HEK293 (cell line): Measurements from ENCODE around the gene CBX7.

Experiments used
- CTCF ChIP-seq: fragments of 450-650 bp; formaldehyde crosslinking; IDR thresholded peaks from 2 replicates; pipeline ENCODE4 v1.5.1; 2016; ENCODE audit warnings: missing biosample characterization, missing genetic modification characterization
- FEZF1 ChIP-seq: fragments of 450-650 bp; formaldehyde crosslinking; IDR thresholded peaks from 2 replicates; pipeline ENCODE4 v1.5.1; 2016; ENCODE audit warnings: missing biosample characterization, missing genetic modification characterization
- GLI2 ChIP-seq: fragments of 450-650 bp; formaldehyde crosslinking; IDR thresholded peaks from 2 replicates; pipeline ENCODE4; 2017; ENCODE audit warnings: missing biosample characterization, missing genetic modification characterization, low read depth, borderline replicate concordance
- GLI4 ChIP-seq: fragments of 450-650 bp; formaldehyde crosslinking; IDR thresholded peaks from 2 replicates; pipeline ENCODE4 v1.5.1; 2016; ENCODE audit warnings: missing biosample characterization, missing genetic modification characterization
- INSM2 ChIP-seq: fragments of 450-650 bp; formaldehyde crosslinking; IDR thresholded peaks from 2 replicates; pipeline ENCODE4 v1.5.1; 2016; ENCODE audit warnings: missing biosample characterization, missing genetic modification characterization
- KLF1 ChIP-seq: fragments of 450-650 bp; formaldehyde crosslinking; IDR thresholded peaks from 2 replicates; pipeline ENCODE4 v1.5.1; 2016; ENCODE audit warnings: missing biosample characterization, missing genetic modification characterization
- KLF16 ChIP-seq: fragments of 450-650 bp; formaldehyde crosslinking; IDR thresholded peaks from 2 replicates; pipeline ENCODE4 v1.5.1; 2017; ENCODE audit warnings: missing biosample characterization, missing genetic modification characterization
- KLF7 ChIP-seq: fragments of 450-650 bp; formaldehyde crosslinking; IDR thresholded peaks from 2 replicates; pipeline ENCODE4 v1.5.1; 2016; ENCODE audit warnings: missing biosample characterization, missing genetic modification characterization, borderline replicate concordance
- KLF8 ChIP-seq: fragments of 450-650 bp; formaldehyde crosslinking; IDR thresholded peaks from 2 replicates; pipeline ENCODE4 v1.5.1; 2016; ENCODE audit warnings: missing biosample characterization, missing genetic modification characterization
- PRDM10 ChIP-seq: fragments of 450-650 bp; formaldehyde crosslinking; IDR thresholded peaks from 2 replicates; pipeline ENCODE4 v1.5.1; 2016; ENCODE audit warnings: missing biosample characterization, missing genetic modification characterization
- PRDM4 ChIP-seq: fragments of 450-650 bp; formaldehyde crosslinking; IDR thresholded peaks from 2 replicates; pipeline ENCODE4 v1.5.1; 2017; ENCODE audit warnings: missing biosample characterization, missing genetic modification characterization
- RBAK ChIP-seq: fragments of 450-650 bp; formaldehyde crosslinking; IDR thresholded peaks from 2 replicates; pipeline ENCODE4 v1.5.1; 2016; ENCODE audit warnings: missing biosample characterization, missing genetic modification characterization
- REST ChIP-seq: fragments of 450-650 bp; formaldehyde crosslinking; IDR thresholded peaks from 2 replicates; pipeline ENCODE4 v1.5.1; 2016; ENCODE audit warnings: missing biosample characterization, missing genetic modification characterization
- SCRT1 ChIP-seq: fragments of 450-650 bp; formaldehyde crosslinking; IDR thresholded peaks from 2 replicates; pipeline ENCODE4 v1.5.1; 2016; ENCODE audit warnings: missing biosample characterization, missing genetic modification characterization, borderline replicate concordance
- TRIM28 ChIP-seq: IDR thresholded peaks from 2 replicates; pipeline ENCODE4 v1.6.1; 2011; ENCODE audit warnings: low read length, control low read depth, borderline replicate concordance
- ZBTB26 ChIP-seq: fragments of 450-650 bp; formaldehyde crosslinking; optimal IDR thresholded peaks from 2 replicates; pipeline ENCODE3; 2016; ENCODE audit warnings: missing biosample characterization, mild to moderate bottlenecking, missing genetic modification characterization
- ZNF19 ChIP-seq: fragments of 450-650 bp; formaldehyde crosslinking; IDR thresholded peaks from 2 replicates; pipeline ENCODE4; 2016; ENCODE audit warnings: missing biosample characterization, missing genetic modification characterization, low read depth
- ZNF214 ChIP-seq: fragments of 450-650 bp; formaldehyde crosslinking; IDR thresholded peaks from 2 replicates; pipeline ENCODE4 v1.5.1; 2017; ENCODE audit warnings: missing biosample characterization, mild to moderate bottlenecking, missing genetic modification characterization, borderline replicate concordance
- ZNF311 ChIP-seq: fragments of 450-650 bp; formaldehyde crosslinking; IDR thresholded peaks from 2 replicates; pipeline ENCODE4 v1.5.1; 2017; ENCODE audit warnings: missing biosample characterization, missing genetic modification characterization, borderline replicate concordance
- ZNF324 ChIP-seq: fragments of 450-650 bp; formaldehyde crosslinking; IDR thresholded peaks from 2 replicates; pipeline ENCODE4 v1.5.1; 2016; ENCODE audit warnings: missing biosample characterization, missing genetic modification characterization
- ZNF366 ChIP-seq: fragments of 450-650 bp; formaldehyde crosslinking; conservative IDR thresholded peaks from 2 replicates; pipeline ENCODE4 v1.5.1; 2016; ENCODE audit warnings: missing biosample characterization, missing genetic modification characterization
- ZNF423 ChIP-seq: fragments of 450-650 bp; formaldehyde crosslinking; IDR thresholded peaks from 2 replicates; pipeline ENCODE4 v1.5.1; 2016; ENCODE audit warnings: missing biosample characterization, missing genetic modification characterization
- ZNF664 ChIP-seq: fragments of 450-650 bp; formaldehyde crosslinking; IDR thresholded peaks from 2 replicates; pipeline ENCODE4 v1.5.1; 2016; ENCODE audit warnings: missing biosample characterization, missing genetic modification characterization
- ZNF76 ChIP-seq: fragments of 450-650 bp; formaldehyde crosslinking; IDR thresholded peaks from 2 replicates; pipeline ENCODE4; 2016; ENCODE audit warnings: low read depth, missing biosample characterization, missing genetic modification characterization, borderline replicate concordance

Gene CBX7

GRCh38 chr22:39170825-39171622 lies 18.5 kb upstream of the CBX7 start (continued):
- TF ChIP-seq ZBTB26 (tag by site-specific recombination) (peak; percentile 10), PRDM10 (tag by site-specific recombination) (no peak), INSM2 (tag by site-specific recombination) (no peak; the same call in 1 of the 2 replicates), RBAK (no peak), PRDM4 (no peak), KLF8 (tag by site-specific recombination) (no peak), GLI2 (tag by site-specific recombination) (no peak), ZNF366 (no peak), ZNF19 (tag by site-specific recombination) (no peak), FEZF1 (tag by site-specific recombination) (no peak), SCRT1 (tag by site-specific recombination) (no peak), ZNF324 (tag by site-specific recombination) (no peak; the same call in 1 of the 2 replicates), ZNF214 (tag by site-specific recombination) (no peak), GLI4 (tag by site-specific recombination) (no peak), ZNF76 (no peak), KLF16 (no peak), ZNF423 (tag by site-specific recombination) (no peak), KLF1 (no peak), KLF7 (tag by site-specific recombination) (no peak), TRIM28 (no peak), REST (tag by site-specific recombination) (no peak), ZNF664 (tag by site-specific recombination) (no peak), CTCF (tag by site-specific recombination) (peak; percentile 89), ZNF311 (tag by site-specific recombination) (no peak)
